Panc1 (cell line): ENCODE results near the gene ULBP3. TPM values are rescaled to one million over a fixed set of nuclear protein-coding genes. Genes with fewer than 3 reads are reported as not detected.

ENCODE experiments used
- ATAC-seq: fragments of 200-7000 bp; cut with Tn5 transposase; 2 replicates; pipeline ENCODE4 v1.9.1; 2020; ENCODE audit warnings: mild to moderate bottlenecking, moderate library complexity
- BruUV-seq: library from RNA; stranded (reverse); fragments of 400-500 nt; replicated peaks from 2 replicates; lab custom pipeline; 2021; lab: Mats Ljungman, UMichigan
- CTCF ChIA-PET: fragments of 300-600 bp; sonication (Branson Sonifier 250); formaldehyde crosslinking; loops from one replicate; lab custom pipeline; 2022; ENCODE audit warnings: antibody characterized with exemption; lab: Charles Lee
- POLR2A ChIA-PET: fragments of 300-600 bp; sonication (Branson Sonifier 250); formaldehyde crosslinking; loops from one replicate; lab custom pipeline; 2022; ENCODE audit warnings: antibody characterized with exemption; lab: Charles Lee
- DNase-seq: peaks from one replicate; pipeline ENCODE4 v3.0.0-alpha.2; 2010; ENCODE audit warnings: low read depth, low spot score
- H3K27ac ChIP-seq: 2 replicates; pipeline ENCODE4 v1.5.1; 2011; ENCODE audit warnings: mild to moderate bottlenecking, low read length, inconsistent platforms
- H3K27me3 ChIP-seq: fragments of 200-500 bp; sonication (Bioruptor generic); 2 replicates; pipeline ENCODE4 v1.6.0; 2014; ENCODE audit warnings: low read length, inconsistent platforms; ENCODE audit not compliant: control insufficient read depth, insufficient read depth
- H3K36me3 ChIP-seq: fragments of 200-500 bp; sonication (Bioruptor generic); 2 replicates; pipeline ENCODE4 v1.5.1; 2014; ENCODE audit warnings: inconsistent platforms, mild to moderate bottlenecking, low read length, moderate library complexity; ENCODE audit not compliant: control insufficient read depth, insufficient read depth
- H3K4me1 ChIP-seq: 2 replicates; pipeline ENCODE4 v1.5.1; 2011; ENCODE audit warnings: inconsistent platforms, mild to moderate bottlenecking, low read length, moderate library complexity; ENCODE audit not compliant: control insufficient read depth, insufficient read depth
- H3K4me3 ChIP-seq, 2 experiments: 2 replicates each; pipeline ENCODE4 v1.5.1; 2011 to 2012; ENCODE audit warnings: low read depth in 2 of 2, low read length in 2 of 2, mild to moderate bottlenecking in 2 of 2, inconsistent platforms in 1 of 2, moderate library complexity in 1 of 2
- H3K9me3 ChIP-seq: fragments of 200-500 bp; sonication (Bioruptor generic); 2 replicates; pipeline ENCODE4 v1.5.1; 2014; ENCODE audit warnings: low read depth, mild to moderate bottlenecking, inconsistent platforms, low read length, moderate library complexity; ENCODE audit not compliant: control insufficient read depth, insufficient read depth
- CTCF ChIP-seq: fragments of 450-650 bp; IDR thresholded peaks from 2 replicates; pipeline ENCODE4 v1.5.1; 2017; ENCODE audit warnings: mild to moderate bottlenecking
- POLR2AphosphoS5 ChIP-seq: IDR thresholded peaks from 2 replicates; pipeline ENCODE4 v1.6.1; 2012; ENCODE audit warnings: mild to moderate bottlenecking, low read depth, low read length, moderate library complexity
- REST ChIP-seq, 2 experiments: IDR thresholded peaks; 2 replicates each; pipeline ENCODE4 v1.6.1; 2011 to 2012; ENCODE audit warnings: low read depth in 2 of 2, control low read depth in 1 of 2, low read length in 1 of 2, mild to moderate bottlenecking in 1 of 2, moderate library complexity in 1 of 2; ENCODE audit not compliant: insufficient read depth in 1 of 2
- SIN3A ChIP-seq: IDR thresholded peaks from 2 replicates; pipeline ENCODE4 v1.6.1; 2012; ENCODE audit warnings: low read depth, mild to moderate bottlenecking, low read length, moderate library complexity, borderline replicate concordance; ENCODE audit not compliant: insufficient read depth
- TCF7L2 ChIP-seq: IDR thresholded peaks from 2 replicates; pipeline ENCODE4 v1.6.1; 2011; ENCODE audit warnings: mild to moderate bottlenecking, low read depth, low read length, inconsistent platforms
- in situ Hi-C: cut with HindIII; loops from 2 replicates; pipeline ENCODE4 v1.10.0; 2016; ENCODE audit warnings: low sequenced_read_pairs, low pct_unique_long_range_greater_than_20kb
- intact Hi-C: fragments of 100-400 bp; cut with micrococcal nuclease; formaldehyde crosslinking; loops from one replicate; pipeline ENCODE4 v1.10.0; 2022; ENCODE audit not compliant: unreplicated experiment
- total RNA-seq: library from RNA; stranded (reverse); gene quantifications from one replicate; pipeline ENCODE4 v1.2.1, GENCODE V29; 2021; ENCODE audit not compliant: unreplicated experiment

The ULBP3 gene
- total RNA-seq, 1 experiment from 2014 or later = 2.4 TPM

DNA sequence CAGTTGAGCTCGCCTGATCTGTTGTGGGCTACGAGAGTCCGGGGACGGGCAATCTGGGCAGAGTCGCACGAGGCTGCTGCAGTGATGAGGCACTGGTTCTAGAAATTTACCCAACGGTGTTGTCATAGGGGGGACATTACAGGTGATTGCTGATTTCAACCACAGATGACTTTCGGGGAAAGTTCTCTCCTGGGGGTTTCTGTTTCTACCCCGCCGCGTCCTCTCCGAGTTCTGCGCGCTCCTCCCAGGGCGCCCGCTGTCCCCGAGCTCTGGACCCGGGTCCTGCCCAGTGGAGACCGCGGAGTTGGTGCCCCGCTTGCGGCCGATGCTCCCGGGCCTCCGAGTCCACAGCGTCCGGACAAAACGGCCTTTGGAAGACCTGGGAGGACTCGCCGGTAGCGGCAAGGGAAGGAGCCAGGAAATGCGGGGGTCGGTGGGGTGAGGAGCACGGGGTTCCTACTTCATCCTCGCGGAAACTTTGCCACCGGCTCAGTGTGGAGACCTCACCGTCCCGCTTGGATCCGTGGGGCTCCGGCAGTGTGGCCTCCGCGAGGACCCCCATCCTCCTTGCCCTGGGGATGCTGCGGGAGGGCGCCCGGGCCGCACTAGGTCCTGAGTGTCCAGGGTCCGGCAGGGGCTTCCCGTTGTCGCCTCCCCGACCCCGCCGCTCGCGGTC is 31.3 kb downstream of the ULBP3 start:
- no peak for DNase-seq
- Histone ChIP-seq H3K36me3 (no peaks in the 10 kb centered on the region), H3K9me3 (no peaks in the 10 kb centered on the region), H3K27me3 (peaks cover 41% of the 10 kb centered on the region), H3K4me3 (peak overlapping the region; percentile 23 to 47), H3K4me1 (no peaks in the 10 kb centered on the region), H3K27ac (no peak overlapping the region)
- CTCF ChIA-PET = no interaction called here
- POLR2A ChIA-PET = no interaction called here
- no TSS peak for BruUV-seq
- peak; percentile 50 for ATAC-seq
- TF ChIP-seq CTCF = no peak
- no peak for TF ChIP-seq SIN3A
- TF ChIP-seq TCF7L2 = no peak
- TF ChIP-seq REST (IDR thresholded peaks at IDR 0.05; ENCODE audit: insufficient read depth in 1 of 2, low read depth in 2 of 2, low read length in 1 of 2) = no peak
- no peak for TF ChIP-seq POLR2AphosphoS5
- in situ Hi-C loops = no loop called here
- intact Hi-C loops = no loop called here

GRCh38 chr6:150036081-150036480 is 32.8 kb downstream of the ULBP3 start:
- no peaks in the 10 kb centered on the region for H3K4me1 ChIP-seq
- BruUV-seq = no TSS peak
- H3K27me3 ChIP-seq = peaks cover 41% of the 10 kb centered on the region
- no peak overlapping the region for H3K27ac ChIP-seq
- DNase-seq (no peak), ATAC-seq (no peak)
- no peak overlapping the region for H3K4me3 ChIP-seq
- ChIA-PET POLR2A (no interaction called here), CTCF (no interaction called here)
- in situ Hi-C loops (no loop called here), intact Hi-C loops (no loop called here)
- H3K9me3 ChIP-seq = no peaks in the 10 kb centered on the region
- H3K36me3 ChIP-seq = no peaks in the 10 kb centered on the region
- no peak for TF ChIP-seq POLR2AphosphoS5
- TF ChIP-seq CTCF = no peak
- TF ChIP-seq TCF7L2 = no peak
- TF ChIP-seq SIN3A = no peak
- no peak for TF ChIP-seq REST (IDR thresholded peaks at IDR 0.05; ENCODE audit: insufficient read depth in 1 of 2, low read depth in 2 of 2, low read length in 1 of 2)
